Fibroblast of the aortic adventitia (primary cell): ENCODE results near the gene ADAMTS12. TPM values are rescaled to one million over a fixed set of nuclear protein-coding genes. Genes with fewer than 3 reads are reported as not detected.
"Not testable (repeated sequence)": the region's sequence is repeated elsewhere in the genome, so short reads cannot be mapped to it uniquely, and the experiment has no call there.

ENCODE experiments used
- DNase-seq: peaks from one replicate; pipeline ENCODE4 v3.0.0-alpha.2; 2010; ENCODE audit warnings: low read depth
- H3K4me3 ChIP-seq: 2 replicates; pipeline ENCODE4 v1.5.1; 2011; ENCODE audit warnings: low read depth, mild to moderate bottlenecking, control low read depth, low read length, moderate library complexity
- CTCF ChIP-seq: IDR thresholded peaks from 2 replicates; pipeline ENCODE4 v1.5.1; 2011; ENCODE audit warnings: mild to moderate bottlenecking, low read length, control low read depth, inconsistent platforms; ENCODE audit not compliant: insufficient read depth
- total RNA-seq: library from RNA; depleted of rRNA; stranded (reverse); fragments of >200 nt; gene quantifications from 2 replicates; pipeline ENCODE4 v1.2.3, GENCODE V29; 2012; ENCODE audit warnings: low replicate concordance

Gene ADAMTS12
- total RNA-seq, 1 donor, result 13.0 TPM

DNA sequence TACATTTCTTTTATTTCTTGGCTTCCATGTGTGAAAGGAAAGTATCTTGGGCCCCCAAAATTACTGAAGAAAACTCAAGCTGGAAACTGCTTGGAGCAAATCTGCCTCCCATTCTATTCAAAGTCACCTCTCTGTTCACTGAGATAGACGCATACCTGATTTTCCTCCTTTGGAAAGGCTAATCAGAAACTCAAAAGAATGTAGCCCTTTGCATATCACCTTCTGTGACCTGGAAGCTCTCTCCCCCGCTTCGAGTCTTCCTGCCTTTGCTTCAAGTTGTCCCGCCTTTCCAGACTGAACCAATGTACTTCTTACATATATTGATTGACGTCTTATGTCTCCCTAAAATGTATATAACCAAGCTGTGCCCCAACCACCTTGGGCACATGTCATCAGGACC, 39.3 kb upstream of the ADAMTS12 start:
- H3K4me3 ChIP-seq, result no peak overlapping the region
- TF ChIP-seq CTCF, result no peak
- DNase-seq, result no peak

- no peak for TF ChIP-seq CTCF
Measured at GRCh38 chr5:33929925-33930690, 38.3 kb upstream of the ADAMTS12 start.

GRCh38 chr5:33928283-33928682, 36.5 kb upstream of the ADAMTS12 start:
- no peak overlapping the region for H3K4me3 ChIP-seq
- DNase-seq, result no peak
- no peak for TF ChIP-seq CTCF

More at GRCh38 chr5:33929925-33930690, 38.3 kb upstream of the ADAMTS12 start:
- H3K4me3 ChIP-seq, result no peak overlapping the region
- DNase-seq, result peak; percentile 58

- no peak overlapping the region for H3K4me3 ChIP-seq
- TF ChIP-seq CTCF, result no peak
- DNase-seq, result no peak
Measured at GRCh38 chr5:33927685-33928084, 35.9 kb upstream of the ADAMTS12 start.

GRCh38 chr5:33925278-33925677, 33.5 kb upstream of the ADAMTS12 start:
- no peak for TF ChIP-seq CTCF
- no peak overlapping the region for H3K4me3 ChIP-seq

GRCh38 chr5:33921002-33921401, 29.2 kb upstream of the ADAMTS12 start:
- no peak for TF ChIP-seq CTCF

More at GRCh38 chr5:33925278-33925677, 33.5 kb upstream of the ADAMTS12 start:
- DNase-seq, result no peak

GRCh38 chr5:33914844-33915243, 23.1 kb upstream of the ADAMTS12 start:
- not testable (repeated sequence) for DNase-seq, H3K4me3 ChIP-seq

More at GRCh38 chr5:33921002-33921401, 29.2 kb upstream of the ADAMTS12 start:
- DNase-seq, result no peak
- no peak overlapping the region for H3K4me3 ChIP-seq

- DNase-seq, H3K4me3 ChIP-seq: not testable (repeated sequence)
Measured at GRCh38 chr5:33906248-33906647, 14.5 kb upstream of the ADAMTS12 start.
